NCI-H2227 (cell line): ENCODE measurements around the gene GNAT1.

Source experiments
- DNase-seq: peaks from one replicate; lab custom pipeline; 2025; ENCODE audit not compliant: unreplicated experiment; lab: John Stamatoyannopoulos, UW

Gene GNAT1

DNA sequence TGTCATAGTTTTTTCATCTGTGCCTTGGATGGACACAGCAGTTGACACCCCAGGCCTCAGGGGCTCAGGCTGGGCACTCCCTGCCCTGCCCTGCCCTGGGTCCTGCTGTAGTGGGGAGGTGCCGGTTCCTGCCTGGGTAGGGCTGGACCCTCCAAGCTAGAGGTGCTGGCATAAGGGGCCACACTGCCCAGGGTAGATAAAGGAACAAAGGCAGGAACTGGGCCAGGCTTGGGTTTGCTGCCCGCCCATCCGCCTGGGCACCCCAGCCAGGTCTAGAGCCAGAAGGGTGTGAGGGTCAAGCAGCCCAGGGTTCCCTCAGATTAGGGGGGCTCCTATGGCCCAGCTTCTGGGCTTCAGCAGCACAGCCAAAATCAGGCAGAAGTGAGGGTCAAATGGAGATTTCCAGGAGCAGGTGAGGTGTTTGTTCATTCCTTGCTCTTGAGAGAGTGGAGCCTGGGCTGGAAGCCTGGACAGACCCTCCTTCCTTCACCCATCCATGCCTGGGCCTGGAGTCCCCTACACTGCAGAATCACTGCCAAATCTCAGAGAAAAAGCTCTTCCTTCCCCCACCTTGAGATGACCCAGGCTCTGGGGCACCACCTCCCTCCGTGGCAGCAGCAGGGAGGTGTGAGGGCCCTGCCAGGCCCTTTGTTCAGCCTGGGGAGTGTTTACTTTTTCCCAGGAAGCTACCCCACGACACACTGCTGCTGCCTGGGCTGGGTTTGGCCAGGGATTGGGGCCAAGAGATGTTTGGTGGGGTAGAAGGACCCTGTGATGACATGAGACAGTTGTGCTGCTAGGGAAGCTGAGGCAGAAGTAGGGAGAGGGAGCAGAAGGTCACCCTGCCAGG is 29.2 kb upstream of the GNAT1 start:
- no peak for DNase-seq

DNA sequence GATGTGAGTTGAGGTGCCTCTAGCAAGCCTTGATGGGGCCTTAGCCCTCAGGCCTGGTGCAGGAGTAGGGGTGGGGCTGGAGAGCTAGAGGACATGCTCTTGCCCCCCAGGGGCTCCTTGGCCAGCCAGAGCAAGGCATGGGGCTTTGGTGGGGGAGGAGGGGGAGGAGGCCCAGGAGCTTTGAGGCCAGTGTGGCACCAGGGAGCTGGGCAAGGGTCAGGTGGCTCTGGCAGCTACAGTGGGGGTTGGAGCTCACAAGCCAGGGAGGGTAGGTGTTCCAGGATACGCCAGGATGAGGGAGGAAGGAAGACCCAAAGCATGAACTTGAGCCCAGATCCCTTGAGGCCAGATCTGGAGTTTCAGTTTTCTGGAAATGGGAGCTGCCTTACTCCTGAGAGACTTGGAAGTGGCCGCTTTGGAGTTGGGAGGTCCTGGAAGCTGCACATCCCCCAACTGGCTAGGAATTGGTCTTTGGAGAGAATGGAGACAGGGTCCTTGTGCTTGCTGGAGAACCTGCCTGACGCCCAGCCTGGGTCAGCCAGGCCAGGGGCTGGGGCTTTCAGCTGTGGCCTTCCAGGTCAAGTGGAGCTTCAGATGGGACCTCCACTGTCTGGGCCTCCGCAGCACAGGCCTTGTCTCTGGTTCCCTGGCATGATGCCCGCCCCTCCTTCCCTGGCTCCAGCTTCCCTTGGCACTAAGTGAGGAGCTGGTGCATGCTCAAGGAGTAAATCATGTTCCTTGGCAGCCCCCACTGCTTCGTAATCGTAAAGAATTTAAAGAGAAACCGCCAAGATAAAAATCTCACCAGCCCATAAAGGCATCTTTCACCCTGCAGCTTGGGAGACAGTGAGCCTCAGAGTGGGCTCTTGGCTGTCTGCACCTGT is 27.6 kb upstream of the GNAT1 start:
- DNase-seq: no peak

DNA sequence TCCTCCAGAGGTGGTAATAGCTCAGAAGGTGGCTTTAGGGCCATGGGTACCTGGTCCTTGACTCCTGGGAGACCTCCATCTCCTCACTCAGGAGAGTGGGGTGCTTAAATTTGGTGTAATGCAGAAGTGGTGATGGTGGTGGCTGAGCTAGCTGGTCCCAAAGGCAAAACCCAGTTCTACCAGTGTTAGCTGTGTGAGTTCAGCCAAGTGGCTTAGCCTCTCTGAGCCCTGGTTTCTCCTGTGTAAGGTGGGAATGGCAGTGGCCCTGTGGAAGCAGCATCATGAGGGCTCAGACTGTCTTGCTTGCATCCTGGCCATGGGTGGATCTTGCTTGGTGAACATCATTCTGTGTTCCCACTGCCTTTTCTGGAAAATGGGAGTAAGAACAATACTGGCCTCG is 26.9 kb upstream of the GNAT1 start:
- DNase-seq: no peak

DNA sequence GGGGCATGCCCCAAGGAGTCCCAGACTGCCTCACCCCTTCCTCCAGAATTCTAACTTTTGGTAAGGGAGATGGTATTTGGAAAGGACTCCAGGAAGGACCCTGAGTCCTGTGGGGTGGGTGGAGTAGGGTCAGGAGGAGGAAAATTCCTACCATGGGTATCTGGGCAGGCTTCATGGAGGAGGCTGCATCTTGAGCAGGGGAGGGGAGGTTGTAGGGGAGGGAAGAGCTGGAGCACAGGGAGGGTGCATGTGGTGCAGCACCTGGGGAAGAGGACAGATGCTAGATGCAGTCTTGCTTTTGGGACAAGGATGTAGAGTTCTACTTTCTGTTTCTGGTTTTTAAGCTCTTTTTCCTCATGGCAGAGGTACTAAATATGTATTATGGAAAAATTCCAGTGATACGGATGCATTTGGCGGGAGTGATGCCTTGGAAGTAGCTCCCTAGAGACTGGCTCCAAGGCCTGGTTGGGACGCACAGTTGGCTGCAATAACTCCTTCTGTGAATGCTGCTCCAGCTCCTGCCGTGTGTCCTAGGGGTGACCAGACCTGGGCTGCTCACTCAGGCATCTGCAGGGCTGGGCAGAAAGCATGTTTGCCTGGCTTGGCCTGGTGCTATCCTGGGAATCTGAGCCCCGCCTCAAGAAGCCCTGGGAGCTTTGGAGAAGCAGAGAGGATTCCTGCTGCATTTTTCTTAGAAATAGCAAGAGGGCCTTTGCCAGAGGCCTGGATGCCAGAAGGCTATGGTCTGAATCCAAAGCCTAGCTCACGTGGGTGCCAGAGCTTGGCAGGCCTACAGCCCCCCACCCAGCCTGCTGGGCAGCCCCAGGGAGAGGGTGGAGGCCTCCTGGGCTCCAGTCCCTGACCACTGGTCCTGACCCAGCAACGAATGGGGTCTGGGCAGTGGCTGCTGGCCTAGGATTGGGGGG is 26.2 kb upstream of the GNAT1 start:
- DNase-seq: no peak

DNA sequence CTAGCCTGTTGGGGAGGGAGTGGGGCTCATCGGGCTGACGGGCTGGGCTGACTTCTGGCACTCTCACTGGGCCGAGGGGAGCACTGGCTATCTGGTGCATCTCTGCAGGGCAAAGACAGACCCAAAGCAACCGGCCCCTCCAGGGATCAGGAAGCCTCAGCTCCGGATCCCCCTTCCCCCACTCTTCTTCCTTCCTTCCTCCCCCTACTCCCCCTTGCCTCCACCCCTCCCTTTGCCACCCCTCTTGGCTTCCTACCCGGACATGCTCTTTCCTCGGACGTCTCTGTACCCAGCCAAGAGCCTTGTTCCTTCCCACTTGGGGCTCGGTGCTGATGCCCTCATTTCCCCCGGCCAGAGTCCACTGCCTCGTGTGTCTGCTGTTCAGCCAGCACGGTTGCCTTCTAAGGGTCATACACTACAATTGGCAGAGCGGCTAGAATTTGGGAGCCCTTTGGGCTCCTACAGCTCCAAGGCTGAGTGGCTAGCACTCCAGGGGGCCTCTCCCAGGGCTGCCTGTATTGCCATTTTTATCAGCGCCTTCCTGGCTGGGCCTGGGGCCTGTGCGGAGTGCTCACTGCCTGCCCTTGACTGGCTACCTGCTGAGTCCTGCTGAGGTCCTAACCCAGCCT is 25.4 kb upstream of the GNAT1 start:
- no peak for DNase-seq

DNA sequence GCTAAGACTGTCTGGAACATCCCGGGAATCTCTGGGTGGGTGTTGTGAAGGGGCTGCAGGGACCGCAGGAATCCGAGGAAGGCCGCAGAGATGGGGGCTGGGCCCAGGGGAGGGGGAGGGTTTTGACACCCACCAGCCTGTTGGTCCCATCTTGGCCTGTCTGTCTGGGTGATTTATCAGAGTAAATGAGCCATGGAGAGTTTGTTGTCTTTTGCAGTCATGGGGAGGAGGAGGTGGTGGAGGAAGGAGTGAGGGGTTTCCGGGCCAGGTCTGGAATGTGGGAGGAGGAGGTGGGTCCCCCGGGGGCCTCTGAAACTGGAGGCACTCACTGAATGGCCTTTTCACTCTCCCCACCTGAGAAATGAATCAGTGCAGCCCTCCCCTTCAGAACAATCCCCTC is 24.8 kb upstream of the GNAT1 start:
- no peak for DNase-seq

DNA sequence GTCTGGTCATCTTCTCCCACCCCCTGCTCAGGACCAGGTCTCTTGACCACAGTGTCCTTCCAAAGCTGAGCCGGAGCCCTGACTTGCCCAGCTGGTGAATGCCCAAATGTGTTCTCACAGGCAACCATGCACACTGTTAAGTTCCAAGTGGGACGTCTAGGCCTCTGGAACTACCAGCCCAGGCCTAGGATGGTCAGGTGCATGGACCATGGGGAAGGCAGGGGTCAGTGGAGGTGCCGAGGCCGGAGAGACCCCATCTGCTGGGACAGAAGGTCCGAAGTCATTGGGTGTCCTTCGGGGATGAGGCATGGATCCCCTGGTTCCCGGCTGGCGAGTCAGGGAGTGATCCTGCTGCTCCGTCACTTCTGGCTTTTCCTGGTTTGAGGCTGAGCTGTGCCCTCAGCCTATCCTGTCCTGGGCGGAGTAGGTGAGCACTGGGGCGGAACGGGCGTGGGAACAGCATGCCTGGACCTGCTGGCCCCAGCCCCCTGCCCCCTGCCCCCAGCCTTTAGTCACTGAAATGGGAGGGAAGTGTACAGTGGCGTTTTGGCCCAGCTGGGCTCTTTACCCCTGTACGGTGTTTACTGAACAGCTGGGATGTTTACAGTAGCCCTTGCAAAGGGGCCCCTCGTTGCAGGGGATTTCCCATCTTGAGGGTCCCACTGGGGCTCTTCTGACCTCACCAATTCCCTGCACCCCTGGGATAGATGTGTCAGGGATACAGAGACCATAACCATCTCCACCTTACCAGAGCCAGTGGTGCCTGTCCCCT is 24.2 kb upstream of the GNAT1 start:
- no peak for DNase-seq

DNA sequence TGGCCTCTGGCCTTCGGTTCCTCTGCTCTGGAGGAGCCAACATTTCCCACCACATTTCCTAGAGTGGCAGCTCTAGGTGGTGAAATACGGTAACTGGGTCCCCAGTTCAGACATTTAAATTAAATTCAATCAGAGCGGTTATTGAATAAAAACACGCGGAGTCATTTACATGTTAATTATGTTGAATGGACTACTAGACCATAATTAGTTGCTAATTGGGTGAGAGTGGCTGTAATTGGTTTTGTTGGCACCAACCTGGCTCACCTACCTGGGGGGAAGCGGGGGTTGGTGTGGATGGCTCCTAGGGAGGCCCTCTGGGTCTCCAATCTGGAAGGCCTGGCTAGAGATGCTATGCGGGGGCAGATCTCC is 23.6 kb upstream of the GNAT1 start:
- no peak for DNase-seq

DNA sequence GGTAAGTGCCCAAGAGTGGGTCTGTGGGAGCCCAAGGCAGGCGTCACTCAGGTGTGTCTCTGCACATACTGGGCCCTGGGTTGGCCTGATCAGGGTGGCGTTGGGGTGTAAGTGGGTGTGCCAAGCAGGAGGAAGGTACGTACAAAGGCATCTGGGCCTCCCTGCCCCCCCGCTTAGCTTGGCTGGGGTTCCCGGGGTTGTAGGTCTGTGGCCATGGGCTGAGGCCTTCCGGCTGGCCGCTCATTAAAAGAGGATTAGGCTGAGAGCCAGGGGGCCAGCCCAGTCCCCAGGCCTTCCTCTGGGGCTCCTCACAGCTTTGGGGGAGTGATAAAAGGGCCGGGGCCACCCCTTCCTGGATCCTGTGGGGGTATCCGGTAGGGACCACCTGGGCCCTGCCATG is 23.0 kb upstream of the GNAT1 start:
- DNase-seq: no peak

DNA sequence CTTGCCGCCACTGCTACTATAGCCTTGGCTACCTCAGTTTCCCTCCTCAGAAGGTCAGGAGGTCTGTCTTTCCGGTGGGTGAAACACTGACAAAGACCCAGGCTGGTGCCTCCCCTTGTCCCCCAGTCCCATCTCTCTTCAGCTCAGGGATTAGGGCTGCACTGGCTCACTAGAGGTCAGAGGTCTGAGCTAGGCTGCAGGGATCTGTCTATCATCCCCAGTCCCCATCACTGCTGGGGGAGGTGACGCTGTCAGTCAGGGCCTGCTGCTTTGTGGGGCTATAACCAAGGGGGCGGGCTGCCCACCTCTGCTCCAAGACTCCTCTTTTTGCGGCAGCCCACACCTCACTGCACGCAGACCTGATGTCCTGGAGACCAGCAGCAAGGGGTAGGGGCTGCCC is 22.6 kb upstream of the GNAT1 start:
- no peak for DNase-seq

DNA sequence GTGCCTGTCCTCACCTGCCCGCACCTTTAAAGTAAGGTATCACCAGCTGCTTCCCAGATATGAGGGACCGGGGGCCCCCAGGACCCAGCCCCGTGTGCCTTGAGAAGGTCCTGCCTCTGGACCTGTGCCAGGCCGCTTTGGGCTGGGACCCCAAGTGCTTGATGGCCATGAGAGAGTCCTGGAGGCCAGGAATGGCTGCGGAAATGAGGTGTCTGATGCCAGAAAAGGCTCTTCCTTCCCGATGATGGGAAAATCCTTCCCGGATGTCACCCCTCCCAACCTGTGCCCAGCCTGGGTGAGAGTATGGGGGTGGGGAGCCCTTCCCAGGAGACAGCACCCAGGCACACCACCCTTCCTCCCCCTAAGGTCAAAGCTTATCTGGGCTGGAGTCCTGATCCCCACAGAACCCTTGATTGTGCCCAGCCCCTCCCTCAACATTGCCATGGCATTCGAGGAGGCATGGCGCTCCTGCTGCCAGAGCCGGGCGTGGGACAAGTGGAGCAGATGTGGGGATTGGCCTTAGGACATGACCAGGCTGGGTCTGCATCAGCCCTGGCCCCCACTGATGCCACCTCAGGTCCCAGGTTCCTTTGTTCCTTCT is 22.1 kb upstream of the GNAT1 start:
- no peak for DNase-seq

DNA sequence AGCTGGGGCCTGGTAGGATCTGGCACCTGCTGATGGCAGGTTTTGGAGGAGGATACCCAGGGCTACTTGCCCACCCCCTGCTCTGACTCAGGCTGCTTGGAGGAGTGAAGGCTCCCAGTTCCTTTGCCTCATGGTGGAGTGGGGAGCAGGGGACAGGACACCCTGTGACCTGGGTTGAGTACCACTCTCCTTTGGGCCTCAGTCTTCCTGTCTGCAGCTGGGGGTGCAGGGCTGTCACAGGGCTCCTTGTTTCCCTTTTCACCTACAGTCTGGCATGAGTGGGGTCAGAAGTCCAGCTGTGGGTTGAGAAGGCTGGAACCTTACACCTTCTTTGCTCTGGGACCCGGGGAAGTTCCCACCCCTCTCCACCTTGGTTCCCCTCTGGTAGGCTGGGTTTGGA is 21.6 kb upstream of the GNAT1 start:
- no peak for DNase-seq

DNA sequence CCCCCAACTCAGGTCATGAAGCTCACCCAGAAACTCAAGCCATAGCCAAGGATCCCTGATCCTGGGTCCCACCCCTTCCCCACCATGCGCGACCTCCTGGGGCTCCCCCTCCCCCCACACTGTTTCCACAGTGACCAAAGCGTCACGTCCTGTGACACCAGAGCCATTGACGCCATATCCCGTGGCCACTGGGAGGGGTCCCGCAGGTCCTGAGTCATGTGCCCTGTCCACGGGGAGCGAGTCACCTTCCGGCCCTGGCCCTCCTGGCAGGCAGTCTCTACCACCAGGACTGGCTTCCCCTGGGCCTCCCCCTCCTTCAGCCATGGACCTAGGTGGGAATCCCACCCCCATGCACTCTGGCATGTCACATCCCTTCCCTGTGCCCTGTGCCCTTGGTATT is 20.7 kb upstream of the GNAT1 start:
- DNase-seq: no peak

DNA sequence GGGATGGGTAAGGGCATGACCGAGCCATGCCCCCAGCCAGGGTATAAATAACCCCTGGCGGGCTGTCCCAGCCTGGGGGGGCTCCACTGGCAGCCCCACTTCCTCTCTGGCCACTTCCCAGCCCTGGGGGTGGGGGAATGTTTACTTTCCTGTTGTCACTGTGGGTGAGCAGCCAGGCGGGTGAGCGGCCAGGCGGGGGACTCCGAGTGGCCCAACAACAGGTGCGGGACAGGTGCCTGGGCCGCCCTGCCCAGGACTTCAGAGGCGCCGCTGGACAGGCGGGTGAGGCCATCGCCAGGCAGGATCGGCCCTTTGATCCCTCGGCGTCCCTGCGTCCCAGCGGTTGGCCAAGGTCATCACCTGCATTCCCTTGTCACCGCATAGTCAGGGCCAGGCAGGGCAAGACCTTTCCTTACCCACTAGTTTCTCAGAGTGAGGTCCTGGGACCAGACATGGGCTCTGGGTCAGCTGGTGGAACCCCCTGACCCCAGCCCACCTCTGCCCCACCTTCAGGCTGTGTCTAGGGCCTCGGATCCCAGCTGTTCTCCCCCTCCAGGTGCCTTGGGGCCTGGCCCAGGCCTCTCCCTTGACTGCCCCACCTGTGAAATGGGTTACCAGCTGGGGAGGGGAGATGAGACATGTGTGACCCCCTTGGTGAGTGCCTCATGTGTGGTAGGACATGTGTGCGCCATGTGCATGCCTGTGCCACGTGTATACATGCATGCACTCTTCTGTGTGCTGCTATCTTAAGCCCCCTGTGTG is 19.7 kb upstream of the GNAT1 start:
- DNase-seq: no peak

DNA sequence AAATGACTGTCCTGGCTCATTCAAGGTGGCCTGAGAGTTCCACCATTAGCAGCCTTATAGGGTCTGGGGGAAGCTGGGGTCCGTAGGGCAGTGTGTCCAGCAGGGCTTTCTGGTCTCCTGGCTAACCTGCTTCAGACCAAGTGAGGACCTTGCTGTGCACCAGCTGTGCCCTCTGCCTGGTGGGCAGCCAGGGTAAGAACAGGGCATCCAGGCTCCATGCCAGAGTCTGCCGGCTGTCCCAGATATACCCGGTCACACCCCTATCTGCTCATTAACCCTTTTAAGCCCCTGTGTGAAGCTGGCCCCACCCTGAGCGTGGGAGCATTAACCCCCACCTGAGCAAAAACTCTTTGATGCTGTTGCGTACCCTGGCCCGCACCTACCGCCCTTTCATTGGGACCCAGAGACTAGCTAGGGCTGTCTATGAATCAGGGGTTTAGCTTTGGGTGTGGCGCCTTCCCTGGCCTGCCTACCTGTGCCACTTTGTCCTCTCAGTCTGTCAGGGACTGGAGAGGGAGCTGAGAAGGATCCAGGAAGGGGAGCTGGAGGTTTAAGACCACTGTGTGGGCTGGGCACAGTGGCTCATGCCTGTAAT is 18.7 kb upstream of the GNAT1 start:
- DNase-seq: no peak

DNA sequence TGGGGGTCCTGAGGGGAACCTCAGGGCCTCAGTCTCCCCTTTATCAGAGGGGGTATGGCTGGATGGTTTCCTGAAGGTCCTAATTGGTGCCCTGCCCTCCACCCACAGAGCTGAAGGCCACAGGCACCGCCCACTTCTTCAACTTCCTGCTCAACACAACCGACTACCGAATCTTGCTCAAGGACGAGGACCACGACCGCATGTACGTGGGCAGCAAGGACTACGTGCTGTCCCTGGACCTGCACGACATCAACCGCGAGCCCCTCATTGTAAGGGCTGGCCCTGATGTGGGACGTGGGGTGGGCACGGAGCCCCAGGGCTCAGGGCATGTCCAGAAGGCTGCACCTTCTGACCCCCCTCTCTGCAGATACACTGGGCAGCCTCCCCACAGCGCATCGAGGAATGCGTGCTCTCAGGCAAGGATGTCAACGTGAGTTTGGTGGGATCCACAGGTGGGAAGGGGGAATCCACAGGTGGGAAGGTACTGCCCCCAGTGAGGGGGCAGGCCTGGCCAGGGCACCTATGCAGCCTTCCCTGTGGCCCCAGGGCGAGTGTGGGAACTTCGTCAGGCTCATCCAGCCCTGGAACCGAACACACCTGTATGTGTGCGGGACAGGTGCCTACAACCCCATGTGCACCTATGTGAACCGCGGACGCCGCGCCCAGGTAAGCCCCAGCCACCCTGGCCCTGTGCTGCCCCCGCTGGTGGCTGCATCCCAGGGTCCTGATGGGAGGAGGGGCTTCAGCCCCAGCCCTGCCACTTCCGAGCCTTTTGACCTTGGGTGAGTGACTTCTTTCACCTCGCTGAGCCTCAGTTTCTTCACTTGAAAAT is 17.5 kb upstream of the GNAT1 start:
- DNase-seq: no peak

DNA sequence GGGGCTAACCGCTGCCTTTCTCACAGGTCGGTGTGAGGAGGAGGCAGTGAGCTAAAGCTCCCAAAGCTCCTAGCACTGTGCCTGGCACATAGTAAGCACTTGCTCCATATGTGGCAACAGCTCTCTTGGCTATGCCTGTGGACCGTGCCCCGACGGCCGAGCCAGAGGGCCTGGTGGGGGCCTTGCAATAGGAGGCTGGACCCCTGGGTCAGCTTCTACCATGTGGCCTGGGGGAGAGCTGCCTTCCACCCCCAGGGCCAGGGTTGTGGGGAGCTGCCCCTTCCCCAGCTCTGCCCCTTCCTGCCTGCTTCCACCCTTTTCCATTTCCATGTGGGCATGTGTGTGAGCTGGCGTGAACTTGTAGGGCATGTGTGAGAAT is 16.9 kb upstream of the GNAT1 start:
- no peak for DNase-seq
